Measurements from ENCODE around the gene HDAC4.
A peak's percentile ranks its signal among the peaks of the same experiment; 100 is the strongest.

HDAC4 gene

GRCh38 chr2:239147376-239147775, 253.4 kb downstream of the HDAC4 start:
- no peak overlapping the region for H3K4me3 ChIP-seq (ENCODE audit: low read depth, low read length)
- no peak for TF ChIP-seq CTCF (IDR thresholded peaks at IDR 0.05; ENCODE audit: insufficient read depth, low read depth, low read length, missing control alignments)
- DNase-seq (ENCODE audit: low read depth), result no peak

GRCh38 chr2:239146741-239147181, 254.1 kb downstream of the HDAC4 start:
- TF ChIP-seq CTCF (IDR thresholded peaks at IDR 0.05; ENCODE audit: insufficient read depth, low read depth, low read length, missing control alignments), result no peak
- H3K4me3 ChIP-seq (ENCODE audit: low read depth, low read length), result no peak overlapping the region
- DNase-seq (ENCODE audit: low read depth), result no peak

- peak; percentile 75 for DNase-seq (ENCODE audit: low read depth)
- TF ChIP-seq CTCF (IDR thresholded peaks at IDR 0.05; ENCODE audit: insufficient read depth, low read depth, low read length, missing control alignments), result no peak
- H3K4me3 ChIP-seq (ENCODE audit: low read depth, low read length), result no peak overlapping the region
These were observed 254.7 kb downstream of the HDAC4 start for GRCh38 chr2:239146011-239146641.

GRCh38 chr2:239145601-239146000, 255.2 kb downstream of the HDAC4 start:
- no peak for TF ChIP-seq CTCF (IDR thresholded peaks at IDR 0.05; ENCODE audit: insufficient read depth, low read depth, low read length, missing control alignments)
- no peak for DNase-seq (ENCODE audit: low read depth)
- no peak overlapping the region for H3K4me3 ChIP-seq (ENCODE audit: low read depth, low read length)

GRCh38 chr2:239145106-239145505, 255.7 kb downstream of the HDAC4 start:
- TF ChIP-seq CTCF (IDR thresholded peaks at IDR 0.05; ENCODE audit: insufficient read depth, low read depth, low read length, missing control alignments), result no peak
- H3K4me3 ChIP-seq (ENCODE audit: low read depth, low read length), result no peak overlapping the region
- DNase-seq (ENCODE audit: low read depth), result no peak

GRCh38 chr2:239144713-239144999, 256.2 kb downstream of the HDAC4 start:
- H3K4me3 ChIP-seq (ENCODE audit: low read depth, low read length), result no peak overlapping the region
- no peak for TF ChIP-seq CTCF (IDR thresholded peaks at IDR 0.05; ENCODE audit: insufficient read depth, low read depth, low read length, missing control alignments)
- DNase-seq (ENCODE audit: low read depth), result no peak

Data from GM12865 (cell line).